Activated T-cell treated with anti-CD3 and anti-CD28 coated beads for 48 hours (primary cell): ENCODE data around the gene PAN3.
"Not testable (repeated sequence)": the region's sequence is repeated elsewhere in the genome, so short reads cannot be mapped to it uniquely, and the experiment has no call there.

Source experiments
- DNase-seq: peaks from one replicate; pipeline ENCODE4 v3.0.0-alpha.2; 2020; ENCODE audit warnings: low read depth

The PAN3 gene

GRCh38 chr13:28138756-28139470 lies 568 bp downstream of the PAN3 start:
- DNase-seq = peak; percentile 81

DNA sequence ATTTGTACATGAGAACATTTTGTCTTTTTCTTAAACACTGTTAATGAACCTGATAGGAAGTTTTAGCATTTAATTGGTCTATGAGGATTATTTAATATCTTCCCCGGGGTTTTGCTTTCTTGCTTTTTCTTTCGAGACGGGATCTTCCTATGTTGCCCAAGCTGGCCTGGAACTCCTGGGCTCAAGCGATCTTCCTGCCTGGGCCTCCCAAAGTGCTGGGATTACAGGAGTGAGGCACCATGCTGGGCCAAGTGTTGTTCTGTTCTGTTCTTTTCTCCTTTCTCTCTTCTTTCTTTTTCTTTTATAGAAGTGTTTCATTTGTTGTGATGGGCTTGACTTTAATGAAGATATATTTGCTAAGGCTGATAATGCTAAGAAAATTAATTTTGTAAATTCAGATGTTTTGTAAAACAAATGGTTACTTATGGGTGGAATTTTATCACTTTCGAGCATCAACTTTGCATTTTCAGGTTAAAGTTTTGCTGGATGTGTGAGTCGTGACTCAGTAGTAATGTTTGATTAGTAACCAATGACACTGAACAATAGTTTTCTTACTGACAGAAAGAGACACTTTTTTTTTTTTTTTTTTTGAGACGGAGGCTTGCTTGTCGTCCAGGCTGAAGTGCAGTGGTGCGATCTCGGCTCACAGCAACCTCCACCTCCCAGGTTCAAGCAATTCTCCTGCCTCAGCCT lies 2.2 kb downstream of the PAN3 start:
- DNase-seq = no peak

DNA sequence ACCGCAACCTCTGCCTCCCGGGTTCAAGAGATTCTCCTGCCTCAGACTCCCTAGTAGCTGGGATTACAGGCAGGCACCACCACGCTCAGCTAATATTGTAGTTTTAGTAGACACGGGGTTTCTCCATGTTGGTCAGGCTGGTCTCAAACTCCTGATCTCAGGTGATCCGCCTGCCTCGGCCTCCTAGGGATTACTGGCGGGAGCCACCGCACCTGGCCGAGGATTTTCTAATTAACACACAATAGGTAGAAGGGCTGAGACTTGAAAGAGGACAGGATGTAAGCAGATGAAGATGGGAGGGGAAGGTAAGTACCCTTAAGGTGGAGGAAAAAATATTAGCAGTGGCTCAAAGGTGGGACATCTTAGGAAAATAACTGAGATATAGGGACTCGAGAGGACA lies 3.2 kb downstream of the PAN3 start:
- DNase-seq = not testable (repeated sequence)

- no peak for DNase-seq
Observed at GRCh38 chr13:28145049-28145448, 6.7 kb downstream of the PAN3 start.

- DNase-seq = no peak
Observed at GRCh38 chr13:28147495-28147894, 9.2 kb downstream of the PAN3 start.

DNA sequence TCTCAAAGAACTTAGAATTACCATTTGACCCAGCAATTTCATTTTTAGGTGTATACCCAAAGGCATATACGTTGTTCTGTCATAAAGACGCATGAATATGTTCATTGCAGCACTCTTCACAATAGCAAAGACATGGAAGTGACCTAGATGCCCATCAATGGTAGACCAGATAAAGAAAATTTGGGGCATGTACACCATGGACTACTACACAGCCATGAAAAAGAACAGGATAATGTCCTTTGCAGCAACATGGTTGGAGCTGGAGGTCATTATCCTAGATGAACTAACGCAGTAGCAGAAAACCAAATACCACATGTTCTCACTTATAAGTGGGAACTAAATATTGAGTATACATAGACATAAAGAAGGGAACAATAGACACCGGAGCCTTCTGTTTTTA lies 20.7 kb downstream of the PAN3 start:
- DNase-seq = no peak

GRCh38 chr13:28161370-28161769 lies 23.0 kb downstream of the PAN3 start:
- no peak for DNase-seq

GRCh38 chr13:28163587-28163986 lies 25.2 kb downstream of the PAN3 start:
- no peak for DNase-seq

GRCh38 chr13:28166257-28166656 lies 27.9 kb downstream of the PAN3 start:
- no peak for DNase-seq

DNA sequence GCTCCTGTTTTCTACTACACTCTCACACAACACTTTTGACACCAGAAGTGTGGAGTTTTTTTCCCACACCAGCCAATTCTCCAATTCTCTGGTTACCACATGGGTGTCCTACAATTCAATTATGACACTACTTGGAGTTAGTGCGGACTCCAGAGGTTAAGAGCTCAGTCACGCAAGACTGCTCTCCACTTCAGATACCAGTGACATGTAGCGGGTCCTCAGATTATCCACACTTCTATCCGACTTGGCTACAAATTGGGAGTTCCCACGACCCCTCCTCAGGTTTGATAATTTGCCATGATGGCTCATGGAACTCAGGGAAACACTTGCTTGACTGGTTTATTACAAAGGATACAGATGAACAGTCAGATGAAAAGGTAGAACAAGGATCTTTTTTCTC lies 32.9 kb downstream of the PAN3 start:
- no peak for DNase-seq

DNA sequence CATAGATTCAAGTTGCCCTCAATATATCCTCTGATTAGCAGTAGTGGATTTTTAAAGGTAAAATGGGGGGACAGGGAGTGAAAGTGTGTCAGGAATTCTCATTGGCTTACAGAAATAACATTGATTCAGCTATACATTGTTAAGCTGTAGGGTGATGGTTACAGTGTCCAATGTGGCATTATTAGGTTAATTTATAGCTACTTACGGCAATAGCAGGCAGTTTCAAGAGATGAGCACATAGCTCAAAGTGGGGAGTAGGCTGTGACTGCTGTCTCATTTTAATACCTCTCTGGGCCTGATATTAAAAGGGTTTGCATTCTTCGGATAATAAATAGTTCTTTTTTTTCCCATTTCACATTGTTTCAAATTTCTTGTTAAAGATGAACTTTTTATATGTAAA lies 34.6 kb downstream of the PAN3 start:
- DNase-seq = no peak

DNA sequence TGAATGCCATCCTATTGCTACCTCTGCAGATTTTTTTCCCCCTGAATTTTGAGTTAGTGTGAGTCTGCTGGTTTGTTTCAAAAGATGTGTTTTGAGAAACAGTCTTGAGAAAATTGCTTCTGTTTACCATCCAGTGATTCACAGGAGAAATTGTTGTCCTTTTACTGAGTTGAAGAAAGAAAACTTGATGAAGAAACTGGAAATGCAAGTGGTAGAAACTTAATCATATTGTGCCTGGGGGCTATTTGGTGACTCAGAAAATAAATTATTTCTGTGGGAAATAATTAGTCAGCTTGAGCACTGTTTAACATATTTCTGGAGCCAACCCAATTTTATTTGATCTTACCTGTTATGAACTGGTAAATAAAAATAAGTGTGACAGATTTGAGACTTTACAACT lies 35.4 kb downstream of the PAN3 start:
- no peak for DNase-seq

GRCh38 chr13:28177327-28177726 lies 39.0 kb downstream of the PAN3 start:
- DNase-seq = no peak

DNA sequence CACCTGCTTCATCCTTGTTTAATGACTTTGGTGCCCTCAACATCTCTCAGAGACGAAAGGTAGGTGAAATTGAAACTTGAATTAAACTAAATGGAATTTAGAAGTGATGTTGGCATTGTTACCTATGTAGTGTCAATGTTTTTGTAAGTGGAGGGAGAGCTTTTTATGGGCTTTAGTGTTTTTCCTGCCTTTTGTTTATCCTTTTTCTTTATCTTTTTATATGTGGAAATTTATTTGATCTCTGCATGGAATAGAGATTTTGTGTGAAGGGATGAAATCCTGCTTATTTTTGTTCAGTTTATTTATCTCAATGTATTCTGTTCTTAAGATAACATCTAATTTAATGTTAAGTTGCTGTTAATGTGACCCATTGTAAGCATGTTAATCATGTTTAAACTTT lies 39.5 kb downstream of the PAN3 start:
- DNase-seq = no peak

DNA sequence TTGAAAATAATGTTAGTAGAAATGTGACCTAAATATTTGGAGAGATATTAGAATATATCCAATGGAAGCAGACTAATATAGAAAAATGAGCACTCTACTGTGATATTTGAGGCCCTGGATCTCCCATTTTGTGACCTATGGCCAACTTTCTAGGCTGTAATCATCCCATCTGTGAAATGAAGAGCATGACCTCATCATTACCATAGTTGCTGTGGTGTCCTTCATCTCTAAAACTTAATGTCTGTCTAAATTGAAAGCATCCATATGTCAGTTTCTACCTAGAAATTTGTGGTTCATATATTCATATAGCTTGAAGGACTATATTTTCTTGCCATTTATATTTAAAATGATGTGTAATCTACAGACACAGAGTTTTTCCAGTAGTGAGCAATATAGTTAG lies 41.6 kb downstream of the PAN3 start:
- no peak for DNase-seq

- no peak for DNase-seq
Observed at GRCh38 chr13:28181413-28181812, 43.1 kb downstream of the PAN3 start.

GRCh38 chr13:28185256-28185655 lies 46.9 kb downstream of the PAN3 start:
- DNase-seq = no peak

DNA sequence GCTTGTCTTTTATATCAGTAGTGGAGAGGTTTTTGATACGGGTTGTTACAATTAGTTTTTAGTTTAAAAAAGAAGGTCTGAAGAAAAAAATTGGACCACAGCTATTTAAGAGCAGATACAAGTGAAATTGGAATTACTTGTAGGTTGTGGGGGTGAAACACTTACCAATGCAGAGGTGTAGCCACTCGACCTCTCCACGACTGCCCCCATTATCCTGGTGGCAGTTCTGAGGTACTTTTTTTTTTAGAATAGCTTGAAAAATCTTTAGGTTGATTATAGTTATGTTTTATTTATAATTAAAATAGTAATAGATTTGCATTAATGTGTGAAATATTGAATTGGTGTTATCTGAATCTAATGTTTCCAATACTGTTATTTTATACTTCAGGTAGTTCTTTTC lies 60.7 kb downstream of the PAN3 start:
- DNase-seq = no peak

GRCh38 chr13:28204043-28204442 lies 65.7 kb downstream of the PAN3 start:
- DNase-seq = no peak

- DNase-seq = peak; percentile 52
Observed at GRCh38 chr13:28204690-28205443, 66.5 kb downstream of the PAN3 start.

DNA sequence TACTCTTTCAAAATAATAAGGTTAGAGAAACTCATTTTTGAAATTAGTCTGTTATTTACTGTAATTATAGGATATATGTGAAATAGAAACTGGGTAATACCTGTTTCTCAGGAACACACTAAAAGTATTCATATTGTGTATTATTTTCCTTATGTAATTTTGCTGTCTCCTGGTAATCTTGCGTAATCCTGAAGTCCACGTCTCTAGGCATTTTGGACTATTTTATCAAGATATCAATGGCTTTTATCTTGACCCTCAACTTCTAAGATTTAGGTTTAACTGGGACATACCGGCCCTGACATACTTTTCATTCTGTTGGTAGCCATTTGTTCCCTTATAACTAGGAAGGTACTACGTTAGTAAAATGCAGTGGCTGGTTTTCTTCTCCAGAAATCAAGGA lies 80.3 kb downstream of the PAN3 start:
- DNase-seq = no peak

- no peak for DNase-seq
Observed at GRCh38 chr13:28219408-28220099, 81.2 kb downstream of the PAN3 start.

DNA sequence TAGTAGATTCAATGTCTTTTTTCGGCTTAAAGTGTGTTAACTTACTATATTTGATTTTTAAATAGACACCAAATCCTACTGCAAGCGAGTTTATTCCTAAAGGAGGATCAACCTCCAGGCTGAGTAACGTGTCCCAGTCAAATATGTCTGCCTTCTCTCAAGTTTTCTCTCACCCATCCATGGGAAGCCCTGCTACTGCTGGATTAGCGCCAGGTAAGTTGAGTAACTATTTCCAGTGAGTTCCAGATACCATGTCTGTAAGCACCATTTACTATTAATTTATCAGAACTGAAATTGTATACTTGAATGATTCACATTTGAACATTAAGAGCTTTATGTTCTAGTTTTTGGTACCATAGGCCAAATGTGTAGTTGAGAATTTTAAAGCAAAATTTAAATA lies 81.8 kb downstream of the PAN3 start:
- no peak for DNase-seq
